OCI-LY7 (cell line): ENCODE results near the gene LRRC7. TPM values are rescaled to one million over a fixed set of nuclear protein-coding genes. Genes with fewer than 3 reads are reported as not detected.

Source experiments
- BruUV-seq: library from RNA; stranded (reverse); fragments of 400-500 nt; replicated peaks from 2 replicates; lab custom pipeline; 2021; lab: Mats Ljungman, UMichigan
- CTCF ChIA-PET: fragments of 300-600 bp; sonication (Branson Sonifier 250); formaldehyde crosslinking; loops from one replicate; lab custom pipeline; 2022; ENCODE audit warnings: antibody characterized with exemption; ENCODE audit not compliant: unreplicated experiment; lab: Charles Lee
- POLR2A ChIA-PET: fragments of 300-600 bp; sonication (Branson Sonifier 250); formaldehyde crosslinking; loops from one replicate; lab custom pipeline; 2022; ENCODE audit warnings: antibody characterized with exemption; lab: Charles Lee
- DNase-seq: peaks from one replicate; pipeline ENCODE4 v3.0.0-alpha.2; 2015; ENCODE audit warnings: low spot score
- H2AFZ ChIP-seq: fragments of 200-600 bp; sonication (generic), shearing (Covaris generic); 2 replicates; pipeline ENCODE4 v1.6.1; 2014; ENCODE audit warnings: mild to moderate bottlenecking, antibody characterized with exemption, low read length, moderate library complexity
- H3K27ac ChIP-seq: fragments of 200-600 bp; sonication (generic); 2 replicates; pipeline ENCODE4 v1.5.1; 2014; ENCODE audit warnings: mixed run types, low read depth, mild to moderate bottlenecking, moderate library complexity, low read length, inconsistent platforms; ENCODE audit not compliant: poor library complexity, severe bottlenecking
- H3K36me3 ChIP-seq: fragments of 200-600 bp; sonication (generic); 2 replicates; pipeline ENCODE4 v1.6.1; 2014; ENCODE audit warnings: mild to moderate bottlenecking, antibody characterized with exemption, low read length, moderate library complexity, mixed read lengths; ENCODE audit not compliant: insufficient read depth
- H3K4me1 ChIP-seq: fragments of 200-600 bp; sonication (generic); 2 replicates; pipeline ENCODE4 v1.5.1; 2014; ENCODE audit warnings: mild to moderate bottlenecking, low read length; ENCODE audit not compliant: insufficient read depth, poor library complexity, severe bottlenecking
- H3K4me2 ChIP-seq: fragments of 200-600 bp; sonication (generic); 2 replicates; pipeline ENCODE4 v1.6.1; 2014; ENCODE audit warnings: mild to moderate bottlenecking, low read length
- H3K4me3 ChIP-seq: fragments of 200-600 bp; sonication (generic); 2 replicates; pipeline ENCODE4 v1.5.1; 2014; ENCODE audit warnings: mild to moderate bottlenecking, low read depth, low read length; ENCODE audit not compliant: poor library complexity, severe bottlenecking
- H3K79me2 ChIP-seq: fragments of 200-600 bp; sonication (generic); 2 replicates; pipeline ENCODE4 v1.6.1; 2016; ENCODE audit warnings: low read depth, mild to moderate bottlenecking, low read length, moderate library complexity, mixed read lengths; ENCODE audit not compliant: insufficient read depth
- H3K9me2 ChIP-seq: fragments of 200-600 bp; sonication (generic); 2 replicates; pipeline ENCODE4 v1.6.1; 2016; ENCODE audit warnings: mild to moderate bottlenecking, low read length, mixed read lengths; ENCODE audit not compliant: insufficient read depth
- H3K9me3 ChIP-seq: fragments of 200-600 bp; sonication (generic); 2 replicates; pipeline ENCODE4 v1.6.1; 2014; ENCODE audit warnings: mild to moderate bottlenecking, mixed run types, low read length, mixed read lengths
- H4K20me1 ChIP-seq: fragments of 200-600 bp; sonication (generic); 2 replicates; pipeline ENCODE4 v1.6.1; 2014; ENCODE audit warnings: mild to moderate bottlenecking, antibody characterized with exemption, low read length, moderate library complexity, mixed read lengths; ENCODE audit not compliant: insufficient read depth
- CTCF ChIP-seq: fragments of 200-600 bp; sonication (generic); conservative IDR thresholded peaks from 2 replicates; pipeline ENCODE4 v1.5.1; 2014; ENCODE audit warnings: mild to moderate bottlenecking, antibody characterized with exemption, low read length, moderate library complexity, mixed read lengths
- EZH2phosphoT487 ChIP-seq: fragments of 200-600 bp; sonication (generic); IDR thresholded peaks from 2 replicates; pipeline ENCODE4 v1.6.1; 2018; ENCODE audit warnings: low read depth, borderline replicate concordance, mild to moderate bottlenecking, mixed run types, antibody characterized with exemption, low read length, moderate library complexity, mixed read lengths
- intact Hi-C: fragments of 100-400 bp; cut with micrococcal nuclease; formaldehyde crosslinking; loops from one replicate; pipeline ENCODE4 v1.10.0; 2022; ENCODE audit not compliant: unreplicated experiment
- total RNA-seq, 2 experiments: library from RNA; depleted of rRNA in 1 of 2; stranded (reverse); fragments of >200 nt in 1 of 2; shearing (Covaris generic) in 1 of 2; gene quantifications; 2 replicates each; pipeline ENCODE4 v1.2.3, GENCODE V29; 2014 to 2022

The LRRC7 gene
- total RNA-seq, 2 experiments from 2014 or later: not detected

GRCh38 chr1:69569576-69570328, 2.0 kb downstream of the LRRC7 start:
- no peak for TF ChIP-seq CTCF
- no peak for TF ChIP-seq EZH2phosphoT487
- Histone ChIP-seq H3K4me2 (no peak overlapping the region), H3K27ac (no peak overlapping the region), H4K20me1 (no peaks in the 10 kb centered on the region), H3K9me3 (no peaks in the 10 kb centered on the region), H3K4me3 (no peak overlapping the region), H2AFZ (no peak overlapping the region), H3K9me2 (no peaks in the 10 kb centered on the region), H3K36me3 (no peaks in the 10 kb centered on the region), H3K4me1 (no peaks in the 10 kb centered on the region), H3K79me2 (no peaks in the 10 kb centered on the region)
- CTCF ChIA-PET: no interaction called here
- POLR2A ChIA-PET: interaction anchor here (0.6 kb wide), 1 partner anchor 27 kb away, joined by 3 read pairs; no protein-coding TSS in a partner anchor
- intact Hi-C loops: no loop called here
- DNase-seq: no peak
- no TSS peak for BruUV-seq

- BruUV-seq: no TSS peak
- intact Hi-C loops: no loop called here
- CTCF ChIA-PET: no interaction called here
- Histone ChIP-seq H3K36me3 (no peaks in the 10 kb centered on the region), H3K4me1 (no peaks in the 10 kb centered on the region), H3K27ac (no peak overlapping the region), H3K79me2 (no peaks in the 10 kb centered on the region), H3K9me3 (no peaks in the 10 kb centered on the region), H3K4me3 (no peak overlapping the region), H3K4me2 (no peak overlapping the region), H3K9me2 (no peaks in the 10 kb centered on the region), H2AFZ (no peak overlapping the region), H4K20me1 (no peaks in the 10 kb centered on the region)
- POLR2A ChIA-PET: no interaction called here
- TF ChIP-seq CTCF: no peak
- TF ChIP-seq EZH2phosphoT487: no peak
- DNase-seq: no peak
Measured at GRCh38 chr1:69570356-69570755, 2.6 kb downstream of the LRRC7 start.

GRCh38 chr1:69572921-69573320, 5.2 kb downstream of the LRRC7 start:
- H3K4me1 ChIP-seq: no peaks in the 10 kb centered on the region
- H4K20me1 ChIP-seq: no peaks in the 10 kb centered on the region
- no TSS peak for BruUV-seq
- H3K79me2 ChIP-seq: no peaks in the 10 kb centered on the region
- no peaks in the 10 kb centered on the region for H3K9me3 ChIP-seq
- intact Hi-C loops: no loop called here
- DNase-seq: no peak
- H3K9me2 ChIP-seq: no peaks in the 10 kb centered on the region
- TF ChIP-seq EZH2phosphoT487 (no peak), CTCF (no peak)
- H3K4me3 ChIP-seq: no peak overlapping the region
- ChIA-PET POLR2A (interaction anchor here (0.7 kb wide), 1 partner anchor 1761 kb away, joined by 3 read pairs; no protein-coding TSS in a partner anchor), CTCF (no interaction called here)
- H3K4me2 ChIP-seq: no peak overlapping the region
- H3K27ac ChIP-seq: no peak overlapping the region
- no peaks in the 10 kb centered on the region for H3K36me3 ChIP-seq
- no peak overlapping the region for H2AFZ ChIP-seq
